ENCODE measurements around the gene INPP4B. TPM values are rescaled to one million over a fixed set of nuclear protein-coding genes. Genes with fewer than 3 reads are reported as not detected.

INPP4B gene
- polyA plus RNA-seq, 1 of the 3 experiments (the other 2 are of a cell fraction): 0.08 TPM

GRCh38 chr4:142850478-142850877 is 4.4 kb upstream of the INPP4B start (continued):
- TF ChIP-seq, protein P1, sequence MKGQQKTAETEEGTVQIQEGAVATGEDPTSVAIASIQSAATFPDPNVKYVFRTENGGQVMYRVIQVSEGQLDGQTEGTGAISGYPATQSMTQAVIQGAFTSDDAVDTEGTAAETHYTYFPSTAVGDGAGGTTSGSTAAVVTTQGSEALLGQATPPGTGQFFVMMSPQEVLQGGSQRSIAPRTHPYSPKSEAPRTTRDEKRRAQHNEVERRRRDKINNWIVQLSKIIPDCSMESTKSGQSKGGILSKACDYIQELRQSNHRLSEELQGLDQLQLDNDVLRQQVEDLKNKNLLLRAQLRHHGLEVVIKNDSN (IDR thresholded peaks at IDR 0.05; ENCODE audit: borderline replicate concordance, low read depth): no peak
- TF ChIP-seq CHD2 (IDR thresholded peaks at IDR 0.05; ENCODE audit: low read length, partially characterized antibody) (no peak), RAD21 (IDR thresholded peaks at IDR 0.05; ENCODE audit: low read length) (peak; percentile 17; the same call in 1 of the 2 replicates), SIN3A (IDR thresholded peaks at IDR 0.05; ENCODE audit: borderline replicate concordance, low read depth, low read length) (no peak), RXRA (IDR thresholded peaks at IDR 0.05; ENCODE audit: borderline replicate concordance, low read depth) (no peak), RCOR1 (IDR thresholded peaks at IDR 0.05; ENCODE audit: low read length) (no peak)

GRCh38 chr4:142846729-142847596 is 862 bp upstream of the INPP4B start:
- Histone ChIP-seq H3K9me2 (no peaks in the 10 kb centered on the region), H3K4me3 (ENCODE audit: low read depth in 2 of 2, low read length in 1 of 2) (peak overlapping the region; percentile 64 to 71), H2AFZ (ENCODE audit: low read depth) (peak overlapping the region; percentile 92; the same call in 1 of the 2 replicates), H3K9ac (peak overlapping the region; percentile 31; the same call in 1 of the 2 replicates), H3K79me2 (ENCODE audit: insufficient read depth) (no peaks in the 10 kb centered on the region), H3F3A (replicated peaks; ENCODE audit: insufficient read depth) (no peaks in the 10 kb centered on the region), H3K27ac (ENCODE audit: low read depth in 2 of 2, low read length in 1 of 2) (no peak overlapping the region), H3K9me3 (no peaks in the 10 kb centered on the region), H3K4me1 (ENCODE audit: control insufficient read depth in 1 of 2, insufficient read depth in 2 of 2, low read depth in 1 of 2, low read length in 1 of 2) (peaks cover 0 to 9% of the 10 kb centered on the region in 2 experiments; a peak in 1 of 4 replicates), H3K4me2 (peak overlapping the region; percentile 94), H3K36me3 (replicated peaks in 1 of 2; ENCODE audit: control insufficient read depth in 1 of 2, insufficient read depth in 2 of 2, low read length in 1 of 2) (no peaks in the 10 kb centered on the region), H3K27me3 (ENCODE audit: insufficient read depth) (peaks cover 26% of the 10 kb centered on the region), H4K20me1 (ENCODE audit: insufficient read depth) (no peaks in the 10 kb centered on the region)
- CTCF ChIA-PET: interaction anchor here (0.7 to 1.9 kb wide), 7 partner anchors 11 to 1540 kb away, joined by 3 to 8 read pairs (median 4); no protein-coding TSS in a partner anchor
- POLR2A ChIA-PET: no interaction called here
- no peak for TF ChIP-seq MXI1 (IDR thresholded peaks at IDR 0.05; ENCODE audit: low read depth, low read length)
- no peak for TF ChIP-seq GABPA (IDR thresholded peaks at IDR 0.05; ENCODE audit: low read depth)
- TF ChIP-seq, protein P2, sequence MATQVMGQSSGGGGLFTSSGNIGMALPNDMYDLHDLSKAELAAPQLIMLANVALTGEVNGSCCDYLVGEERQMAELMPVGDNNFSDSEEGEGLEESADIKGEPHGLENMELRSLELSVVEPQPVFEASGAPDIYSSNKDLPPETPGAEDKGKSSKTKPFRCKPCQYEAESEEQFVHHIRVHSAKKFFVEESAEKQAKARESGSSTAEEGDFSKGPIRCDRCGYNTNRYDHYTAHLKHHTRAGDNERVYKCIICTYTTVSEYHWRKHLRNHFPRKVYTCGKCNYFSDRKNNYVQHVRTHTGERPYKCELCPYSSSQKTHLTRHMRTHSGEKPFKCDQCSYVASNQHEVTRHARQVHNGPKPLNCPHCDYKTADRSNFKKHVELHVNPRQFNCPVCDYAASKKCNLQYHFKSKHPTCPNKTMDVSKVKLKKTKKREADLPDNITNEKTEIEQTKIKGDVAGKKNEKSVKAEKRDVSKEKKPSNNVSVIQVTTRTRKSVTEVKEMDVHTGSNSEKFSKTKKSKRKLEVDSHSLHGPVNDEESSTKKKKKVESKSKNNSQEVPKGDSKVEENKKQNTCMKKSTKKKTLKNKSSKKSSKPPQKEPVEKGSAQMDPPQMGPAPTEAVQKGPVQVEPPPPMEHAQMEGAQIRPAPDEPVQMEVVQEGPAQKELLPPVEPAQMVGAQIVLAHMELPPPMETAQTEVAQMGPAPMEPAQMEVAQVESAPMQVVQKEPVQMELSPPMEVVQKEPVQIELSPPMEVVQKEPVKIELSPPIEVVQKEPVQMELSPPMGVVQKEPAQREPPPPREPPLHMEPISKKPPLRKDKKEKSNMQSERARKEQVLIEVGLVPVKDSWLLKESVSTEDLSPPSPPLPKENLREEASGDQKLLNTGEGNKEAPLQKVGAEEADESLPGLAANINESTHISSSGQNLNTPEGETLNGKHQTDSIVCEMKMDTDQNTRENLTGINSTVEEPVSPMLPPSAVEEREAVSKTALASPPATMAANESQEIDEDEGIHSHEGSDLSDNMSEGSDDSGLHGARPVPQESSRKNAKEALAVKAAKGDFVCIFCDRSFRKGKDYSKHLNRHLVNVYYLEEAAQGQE (IDR thresholded peaks at IDR 0.05; ENCODE audit: low read depth, low read length): no peak
- TF ChIP-seq RAD21 (IDR thresholded peaks at IDR 0.05; ENCODE audit: low read length): peak; percentile 39
- DNase-seq: peak; percentile 63
- WGBS (ENCODE audit: low lambda C conversion rate): 43% methylated on average over 14 of the region's 50 CpGs
